IPS-20b (cell line): ENCODE results near the gene SH3RF1.

Experiments
- H3K27ac ChIP-seq: one replicate; pipeline ENCODE4 v1.5.1; 2013; ENCODE audit warnings: low read length
- H3K27me3 ChIP-seq: 2 replicates; pipeline ENCODE4 v1.6.1; 2013; ENCODE audit warnings: mild to moderate bottlenecking, low read length, inconsistent platforms; ENCODE audit not compliant: insufficient read depth
- H3K36me3 ChIP-seq: 2 replicates; pipeline ENCODE4 v1.6.1; 2013; ENCODE audit warnings: low read depth, mild to moderate bottlenecking, inconsistent platforms, low read length, moderate library complexity; ENCODE audit not compliant: insufficient read depth
- H3K4me1 ChIP-seq: 2 replicates; pipeline ENCODE4 v1.6.1; 2013; ENCODE audit warnings: mild to moderate bottlenecking, control low read depth, inconsistent platforms, low read length, moderate library complexity; ENCODE audit not compliant: insufficient read depth
- H3K4me3 ChIP-seq: 2 replicates; pipeline ENCODE4 v1.5.1; 2013; ENCODE audit warnings: mild to moderate bottlenecking, low read length, inconsistent platforms
- H3K9ac ChIP-seq: 2 replicates; pipeline ENCODE4 v1.6.1; 2013; ENCODE audit warnings: low read depth, mild to moderate bottlenecking, inconsistent platforms, low read length, moderate library complexity
- H3K9me3 ChIP-seq: 2 replicates; pipeline ENCODE4 v1.6.1; 2013; ENCODE audit warnings: mild to moderate bottlenecking, low read depth, low read length, inconsistent platforms; ENCODE audit not compliant: insufficient read depth

Gene SH3RF1

DNA sequence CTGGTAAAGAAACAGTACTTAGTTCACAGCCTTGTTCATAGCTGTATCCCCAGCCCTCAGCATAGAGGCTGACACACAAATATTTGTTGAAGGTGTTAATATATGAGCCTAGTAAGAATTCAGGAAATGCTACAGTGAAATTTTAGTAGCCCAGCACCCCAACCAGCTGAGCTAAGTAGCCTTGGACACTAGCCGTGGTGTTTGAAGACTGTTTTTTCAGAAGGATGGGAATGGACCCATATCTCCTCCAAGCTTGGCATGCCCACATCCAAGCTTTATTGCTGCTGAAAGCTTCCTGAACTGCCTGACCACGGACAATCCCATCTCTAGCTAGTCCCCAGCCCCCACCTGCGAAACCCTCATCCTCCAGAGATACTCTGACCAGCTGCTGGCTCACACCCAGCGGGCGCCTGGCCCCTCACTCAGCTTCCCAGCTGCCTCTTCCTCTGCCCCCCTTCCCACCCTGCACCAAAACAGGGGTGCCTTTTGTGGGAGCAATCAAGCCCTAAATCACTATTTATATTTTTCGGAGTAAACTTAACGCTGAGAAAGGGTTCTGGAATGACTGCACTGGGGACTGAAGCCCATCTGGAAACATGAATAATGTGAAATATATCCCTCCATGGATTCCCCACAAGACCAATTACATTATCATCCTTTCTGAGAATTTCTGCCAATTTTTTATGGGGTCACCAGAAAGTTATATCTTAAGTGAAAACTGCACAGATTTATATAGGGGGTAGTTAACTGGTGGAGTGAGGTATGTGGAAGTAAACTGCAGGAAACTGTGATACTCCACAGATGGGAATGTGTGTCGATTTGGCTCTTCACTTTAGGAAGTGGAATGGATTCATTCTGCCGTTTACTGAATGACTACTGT, 219.6 kb downstream of the SH3RF1 start:
- Histone ChIP-seq H3K4me1 (peaks cover 6% of the 10 kb centered on the region; the same call in 1 of the 2 replicates), H3K27me3 (no peaks in the 10 kb centered on the region), H3K27ac (no peak overlapping the region), H3K9ac (no peak overlapping the region), H3K9me3 (no peaks in the 10 kb centered on the region), H3K36me3 (no peaks in the 10 kb centered on the region), H3K4me3 (no peak overlapping the region)

DNA sequence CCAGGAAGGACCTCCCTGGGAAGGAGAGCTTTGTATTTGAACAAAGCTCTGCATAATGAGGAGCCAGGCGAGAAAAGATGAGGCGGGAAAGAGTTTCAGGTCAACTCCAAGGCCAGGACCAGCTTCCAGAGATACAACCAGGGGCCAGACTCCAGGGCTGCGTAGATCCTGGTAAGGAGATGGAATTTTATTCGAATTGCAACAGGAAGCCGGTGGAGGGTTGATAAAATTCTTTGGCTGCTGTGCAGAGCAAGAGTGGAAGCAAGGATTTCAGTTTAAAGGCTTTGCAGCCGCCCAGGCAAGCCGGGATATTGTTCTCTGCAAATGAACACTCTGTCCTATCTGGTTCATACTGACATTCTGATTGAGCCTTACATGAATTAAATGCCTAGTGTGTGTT, 220.5 kb downstream of the SH3RF1 start:
- Histone ChIP-seq H3K4me3 (no peak overlapping the region), H3K36me3 (no peaks in the 10 kb centered on the region), H3K27ac (no peak overlapping the region), H3K9ac (no peak overlapping the region), H3K4me1 (peaks cover 6% of the 10 kb centered on the region; the same call in 1 of the 2 replicates), H3K27me3 (no peaks in the 10 kb centered on the region), H3K9me3 (no peaks in the 10 kb centered on the region)

DNA sequence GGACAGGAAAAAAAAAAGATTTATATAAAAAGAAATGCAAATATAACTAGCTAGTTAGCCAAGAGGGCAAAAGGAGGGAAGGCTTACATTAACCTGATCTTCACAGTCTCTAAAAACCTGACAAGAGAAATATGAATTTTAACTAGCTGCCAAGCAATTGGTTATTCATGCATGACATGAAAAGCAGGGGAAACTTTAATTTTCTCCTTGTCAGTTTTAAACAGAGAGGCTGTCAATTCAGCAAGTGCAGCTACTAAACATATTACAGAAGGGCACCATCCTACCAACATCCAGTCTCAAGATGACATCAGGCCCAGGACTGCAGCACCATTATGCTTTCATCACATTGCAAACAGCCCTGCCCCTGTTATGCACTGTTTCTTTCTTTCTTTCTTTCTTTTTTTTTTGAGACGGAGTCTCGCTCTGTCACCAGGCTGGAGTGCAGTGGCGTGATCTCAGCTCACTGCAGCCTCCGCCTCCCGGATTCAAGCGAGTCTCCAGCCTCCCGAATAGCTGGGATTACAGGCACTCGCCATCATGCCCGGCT, 221.8 kb downstream of the SH3RF1 start:
- peaks cover 6% of the 10 kb centered on the region; the same call in 1 of the 2 replicates for H3K4me1 ChIP-seq
- no peak overlapping the region for H3K4me3 ChIP-seq
- no peaks in the 10 kb centered on the region for H3K9me3 ChIP-seq
- no peaks in the 10 kb centered on the region for H3K27me3 ChIP-seq
- no peaks in the 10 kb centered on the region for H3K36me3 ChIP-seq
- no peak overlapping the region for H3K9ac ChIP-seq
- no peak overlapping the region for H3K27ac ChIP-seq

DNA sequence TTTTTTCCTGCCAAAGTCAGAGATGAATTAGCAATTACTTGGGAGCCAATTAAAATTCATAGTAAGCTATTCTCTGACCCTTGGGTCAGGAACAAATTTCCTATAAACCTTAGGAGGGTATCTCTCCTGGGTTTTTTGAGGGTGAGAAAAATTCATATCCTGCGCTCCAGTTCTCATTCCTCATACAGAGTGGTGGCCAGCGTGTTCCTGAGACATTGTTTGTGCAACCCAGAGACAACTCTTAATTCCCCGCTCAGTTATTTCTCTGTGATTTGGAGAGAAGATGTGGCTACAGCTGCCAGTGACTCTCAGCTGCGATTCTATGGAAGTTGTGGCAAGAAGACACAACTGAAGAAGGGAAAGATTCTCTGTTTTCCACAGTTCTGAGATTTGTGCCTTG, 222.8 kb downstream of the SH3RF1 start:
- Histone ChIP-seq H3K27ac (no peak overlapping the region), H3K9me3 (no peaks in the 10 kb centered on the region), H3K36me3 (no peaks in the 10 kb centered on the region), H3K27me3 (no peaks in the 10 kb centered on the region), H3K4me1 (peaks cover 6% of the 10 kb centered on the region; the same call in 1 of the 2 replicates), H3K9ac (no peak overlapping the region), H3K4me3 (no peak overlapping the region)

DNA sequence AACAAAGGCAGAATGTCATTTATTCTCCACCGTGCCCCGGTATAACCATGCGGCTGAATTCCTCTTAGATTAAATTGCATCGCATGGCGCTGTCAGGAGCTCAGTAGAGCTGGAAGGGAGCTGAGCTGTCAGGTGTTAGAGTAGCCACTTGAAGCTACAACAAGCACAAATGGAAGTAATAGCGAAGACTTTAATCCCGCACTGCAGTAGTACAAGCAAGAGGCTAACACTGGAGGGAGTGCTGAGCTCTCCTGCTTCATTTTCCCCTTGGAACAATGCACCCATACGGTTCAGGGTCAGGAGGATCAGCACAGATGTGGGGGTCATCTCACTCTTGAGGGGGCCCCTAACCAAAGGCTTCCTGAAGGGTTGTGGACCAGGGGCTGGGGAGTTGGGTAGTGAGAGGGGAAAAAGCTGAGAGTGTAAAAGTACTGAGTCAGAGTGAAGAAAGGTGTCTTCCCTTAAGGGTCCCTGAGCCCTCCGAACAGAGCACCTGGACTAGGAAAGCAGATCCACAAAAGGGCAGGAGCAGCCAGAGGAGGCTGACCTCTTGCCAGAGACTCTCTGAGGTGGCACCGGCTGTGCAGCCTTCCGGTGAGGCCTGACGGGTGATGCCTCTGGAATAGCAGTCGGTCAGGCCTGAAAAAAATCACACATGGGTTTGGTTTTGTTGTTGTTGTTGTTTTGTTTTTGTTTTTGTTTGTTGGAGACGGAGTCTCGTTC, 224.7 kb downstream of the SH3RF1 start:
- no peak overlapping the region for H3K4me3 ChIP-seq
- no peaks in the 10 kb centered on the region for H3K9me3 ChIP-seq
- no peak overlapping the region for H3K27ac ChIP-seq
- no peaks in the 10 kb centered on the region for H3K36me3 ChIP-seq
- H3K9ac ChIP-seq: 0 out of 2 replicates have a peak overlapping the region, but pooled peaks have one; percentile 26
- peaks cover 6% of the 10 kb centered on the region; the same call in 1 of the 2 replicates for H3K4me1 ChIP-seq
- H3K27me3 ChIP-seq: no peaks in the 10 kb centered on the region

DNA sequence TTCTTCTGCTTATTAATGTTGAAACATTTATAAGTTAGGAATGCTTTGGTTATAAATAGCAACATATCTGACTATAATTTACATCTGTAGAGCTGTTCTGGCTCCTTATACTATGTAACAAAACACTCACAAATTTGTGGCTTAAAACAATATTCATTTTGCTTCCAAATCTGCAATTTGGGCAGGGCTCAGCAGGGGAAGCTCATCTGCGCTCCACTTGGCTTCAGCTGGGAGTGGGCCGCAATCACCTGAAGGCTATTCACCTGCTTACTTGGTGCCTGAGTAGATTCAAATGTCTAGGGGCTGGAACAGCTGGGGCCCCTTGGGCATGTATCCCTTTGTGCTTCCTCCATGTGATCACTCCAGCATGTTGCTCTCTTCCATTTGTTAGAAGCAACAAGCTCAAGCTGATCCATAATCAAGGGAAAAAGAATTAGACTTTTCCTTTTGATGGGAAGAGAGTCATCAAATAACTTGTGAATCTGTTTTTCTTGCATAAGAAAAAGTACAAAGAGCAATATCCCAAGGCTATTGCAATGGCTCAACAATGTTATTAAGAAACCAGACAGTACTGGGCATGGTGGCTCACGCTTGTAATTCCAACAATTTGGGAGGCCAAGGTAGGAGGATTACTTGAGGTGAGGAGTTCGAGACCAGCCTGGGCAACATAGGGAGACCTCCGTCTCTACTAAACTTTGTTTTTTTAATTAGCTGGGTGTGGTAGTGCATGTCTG, 225.9 kb downstream of the SH3RF1 start:
- Histone ChIP-seq H3K27me3 (no peaks in the 10 kb centered on the region), H3K27ac (no peak overlapping the region), H3K36me3 (no peaks in the 10 kb centered on the region), H3K9me3 (no peaks in the 10 kb centered on the region), H3K4me3 (no peak overlapping the region), H3K4me1 (no peaks in the 10 kb centered on the region; the same call in 1 of the 2 replicates), H3K9ac (no peak overlapping the region)
